Stimulated activated naive CD8-positive, alpha-beta T cell treated with anti-CD3 and anti-CD28 coated beads, Interleukin-15, Interleukin-2, amounts not matched to agents 100 ng/mL and 50 ng/mL, for 24 hours (primary cell): ENCODE results near the gene FAM9C.
A peak's percentile ranks its signal among the peaks of the same experiment; 100 is the strongest.
"Not testable (repeated sequence)": the region's sequence is repeated elsewhere in the genome, so short reads cannot be mapped to it uniquely, and the experiment has no call there.

Experiments
- H3K27ac Mint-ChIP-seq: one replicate; pipeline ENCODE4 v1.8.0; 2021; ENCODE audit warnings: mild to moderate bottlenecking, mixed read lengths
- H3K27me3 Mint-ChIP-seq: one replicate; pipeline ENCODE4 v1.8.0; 2021; ENCODE audit warnings: mixed read lengths
- H3K36me3 Mint-ChIP-seq: one replicate; pipeline ENCODE4 v1.8.0; 2021; ENCODE audit warnings: low read depth, mixed read lengths
- H3K4me1 Mint-ChIP-seq: one replicate; pipeline ENCODE4 v1.8.0; 2021; ENCODE audit warnings: low read depth, mixed read lengths
- H3K4me3 Mint-ChIP-seq: one replicate; pipeline ENCODE4 v1.8.0; 2021; ENCODE audit warnings: mild to moderate bottlenecking, mixed read lengths
- H3K9me3 Mint-ChIP-seq: one replicate; pipeline ENCODE4 v1.8.0; 2021; ENCODE audit warnings: mixed read lengths

Gene FAM9C

DNA sequence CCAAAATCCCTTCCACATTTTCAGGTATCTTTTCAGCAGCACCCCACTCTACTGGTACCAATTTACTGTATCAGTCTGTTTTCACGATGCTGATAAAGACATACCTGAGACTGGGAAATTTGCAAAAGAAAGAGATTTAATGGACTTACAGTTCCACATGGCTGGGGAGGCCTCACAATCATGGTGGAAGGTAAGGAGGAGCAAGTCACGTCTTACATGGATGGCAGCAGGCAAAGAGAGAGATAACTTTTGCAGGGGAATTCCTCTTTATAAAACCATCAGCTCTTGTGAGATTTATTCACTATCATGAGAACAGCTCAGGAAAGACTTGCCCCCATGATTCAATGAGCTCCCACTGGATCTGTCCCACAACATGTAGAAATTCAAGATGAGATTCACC is 18.7 kb upstream of the FAM9C start:
- not testable (repeated sequence) for H3K9me3 Mint-ChIP-seq, H3K27ac Mint-ChIP-seq, H3K4me3 Mint-ChIP-seq, H3K27me3 Mint-ChIP-seq
- peaks cover 35% of the 10 kb centered on the region for H3K4me1 Mint-ChIP-seq
- H3K36me3 Mint-ChIP-seq: peaks cover 13% of the 10 kb centered on the region

DNA sequence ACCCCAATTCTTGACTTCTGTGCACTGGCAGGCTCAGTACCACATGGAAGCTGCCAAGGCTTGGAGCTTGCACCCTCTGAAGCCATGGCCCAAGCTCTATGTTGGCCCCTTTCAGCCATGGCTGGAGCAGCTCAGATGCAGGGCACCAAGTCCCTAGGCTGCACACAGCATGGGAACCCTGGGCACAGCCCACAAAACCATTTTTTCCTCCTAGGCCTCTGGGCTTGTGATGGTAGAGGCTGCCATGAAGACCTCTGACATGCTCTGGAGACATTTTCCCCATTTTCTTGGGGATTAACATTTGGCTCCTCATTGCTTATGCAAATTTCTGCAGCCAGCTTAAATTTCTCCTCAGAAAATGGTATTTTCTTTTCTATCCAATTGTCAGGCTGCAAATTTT is 17.9 kb upstream of the FAM9C start:
- H3K9me3 Mint-ChIP-seq, H3K4me3 Mint-ChIP-seq, H3K27me3 Mint-ChIP-seq, H3K27ac Mint-ChIP-seq: not testable (repeated sequence)
- Mint-ChIP-seq H3K4me1 (peaks cover 35% of the 10 kb centered on the region), H3K36me3 (peaks cover 13% of the 10 kb centered on the region)

DNA sequence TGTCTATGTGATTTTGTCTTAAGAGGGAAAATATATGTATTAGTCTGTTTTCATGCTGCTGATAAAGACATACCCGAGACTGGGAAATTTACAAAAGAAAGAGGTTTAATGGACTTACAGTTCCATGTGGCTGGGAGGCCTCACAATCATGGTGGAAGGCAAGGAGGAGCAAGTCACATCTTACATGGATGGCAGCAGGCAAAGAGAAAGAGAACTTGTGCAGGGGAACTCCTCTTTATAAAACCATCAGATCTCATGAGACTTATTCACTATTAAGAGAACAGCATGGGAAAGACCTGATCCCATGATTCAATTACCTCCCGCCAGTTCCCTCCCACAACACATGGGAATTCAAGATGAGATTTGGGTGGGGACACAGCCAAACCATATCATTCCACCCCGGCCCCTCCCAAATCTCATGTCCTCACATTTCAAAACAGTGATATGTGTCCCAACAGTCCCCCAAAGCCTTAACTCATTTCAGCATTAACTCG is 16.8 kb upstream of the FAM9C start:
- H3K27ac Mint-ChIP-seq: not testable (repeated sequence)

DNA sequence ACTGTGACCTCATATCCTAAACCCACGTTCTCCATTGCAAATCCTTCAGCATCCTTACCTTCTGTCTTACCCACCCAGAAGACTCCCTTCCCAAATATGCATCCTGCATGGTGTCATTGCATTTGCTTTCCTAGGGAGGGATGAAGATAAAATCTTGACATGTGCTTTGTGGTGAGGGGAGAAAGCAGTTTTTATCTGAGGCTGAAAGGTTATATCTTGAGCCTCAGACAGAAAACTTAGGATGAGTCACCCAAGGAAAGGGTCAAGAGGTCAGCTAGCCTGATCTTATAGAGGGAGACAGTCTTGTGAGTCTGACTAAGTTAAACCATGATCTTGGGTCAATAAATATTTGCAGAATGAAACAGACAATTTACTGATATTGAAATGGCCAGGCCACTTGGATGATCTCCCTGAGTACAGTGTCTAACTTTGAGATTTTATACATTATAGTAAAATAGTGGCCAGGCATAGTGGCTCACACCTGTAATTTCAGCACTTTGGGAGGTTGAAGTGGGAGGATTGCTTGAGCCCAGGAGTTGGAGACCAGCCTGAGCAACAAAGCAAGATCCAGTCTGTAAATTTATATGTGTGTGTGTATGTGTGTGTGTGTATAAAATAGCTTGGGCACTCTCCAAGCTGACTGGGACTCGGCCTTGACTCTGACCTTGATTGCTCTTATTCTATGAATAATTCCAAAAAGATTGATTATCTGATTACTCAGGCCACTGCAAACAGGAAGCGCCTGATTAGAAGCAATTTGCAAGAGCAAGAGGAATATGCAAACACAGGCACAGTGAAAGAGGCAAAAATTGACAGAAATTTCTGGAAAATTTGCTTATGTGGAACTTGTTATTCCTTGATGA is 15.4 kb upstream of the FAM9C start:
- no peaks in the 10 kb centered on the region for H3K27me3 Mint-ChIP-seq
- peaks cover 13% of the 10 kb centered on the region for H3K36me3 Mint-ChIP-seq
- peaks cover 42% of the 10 kb centered on the region for H3K4me1 Mint-ChIP-seq
- H3K9me3 Mint-ChIP-seq: peaks cover 4% of the 10 kb centered on the region
- no peak overlapping the region for H3K4me3 Mint-ChIP-seq
- no peak overlapping the region for H3K27ac Mint-ChIP-seq

More for the DNA sequence above, 16.8 kb upstream of the FAM9C start:
- not testable (repeated sequence) for H3K4me3 Mint-ChIP-seq, H3K9me3 Mint-ChIP-seq, H3K27me3 Mint-ChIP-seq
- Mint-ChIP-seq H3K36me3 (peaks cover 13% of the 10 kb centered on the region), H3K4me1 (peaks cover 30% of the 10 kb centered on the region)

DNA sequence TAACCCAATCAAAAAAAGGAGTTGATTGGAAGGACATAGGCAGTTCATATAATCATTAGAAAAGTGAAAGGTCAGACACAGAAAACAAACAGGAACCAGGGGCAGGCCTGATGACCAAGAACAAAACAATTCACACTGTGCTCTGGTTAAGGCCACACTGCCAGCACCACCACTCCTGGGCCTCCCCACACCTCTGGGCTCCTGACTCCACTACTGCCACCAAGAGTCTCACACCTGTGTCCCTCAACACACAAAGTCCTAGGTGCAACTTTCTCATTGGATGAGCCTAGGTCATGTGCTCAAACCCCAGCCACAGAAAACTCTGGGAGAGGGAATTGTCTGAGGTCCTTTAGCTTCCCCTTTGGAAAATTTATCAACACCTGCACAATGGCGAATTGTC is 11.1 kb upstream of the FAM9C start:
- Mint-ChIP-seq H3K9me3 (peaks cover 1% of the 10 kb centered on the region), H3K4me1 (peaks cover 70% of the 10 kb centered on the region), H3K27me3 (no peaks in the 10 kb centered on the region)

DNA sequence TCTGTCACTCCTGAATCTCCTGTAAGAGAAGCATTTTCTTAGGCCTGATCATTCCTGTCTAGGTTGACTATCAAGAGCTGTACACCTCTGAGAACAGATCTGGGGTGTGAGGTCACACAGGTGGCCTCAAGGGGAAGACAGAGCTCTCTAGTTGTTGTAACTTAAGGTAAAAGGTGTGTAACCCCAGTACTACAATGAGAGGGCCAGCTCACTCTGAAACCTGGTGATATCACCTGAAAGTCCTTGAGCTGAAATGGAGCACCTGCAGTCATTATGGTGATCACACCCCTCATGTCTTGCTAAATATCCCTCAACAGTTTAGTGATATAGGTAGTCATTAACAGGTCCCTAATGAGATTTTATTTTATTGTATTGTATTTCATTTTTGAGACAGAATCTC is 8.8 kb upstream of the FAM9C start:
- no peaks in the 10 kb centered on the region for H3K36me3 Mint-ChIP-seq
- peaks cover 70% of the 10 kb centered on the region for H3K4me1 Mint-ChIP-seq
- H3K9me3 Mint-ChIP-seq: peaks cover 5% of the 10 kb centered on the region
- H3K4me3 Mint-ChIP-seq: no peak overlapping the region
- H3K27ac Mint-ChIP-seq: peak overlapping the region; percentile 80
- H3K27me3 Mint-ChIP-seq: no peaks in the 10 kb centered on the region

More for the DNA sequence above, 11.1 kb upstream of the FAM9C start:
- H3K27ac Mint-ChIP-seq: no peak overlapping the region
- H3K4me3 Mint-ChIP-seq: no peak overlapping the region
- H3K36me3 Mint-ChIP-seq: no peaks in the 10 kb centered on the region

DNA sequence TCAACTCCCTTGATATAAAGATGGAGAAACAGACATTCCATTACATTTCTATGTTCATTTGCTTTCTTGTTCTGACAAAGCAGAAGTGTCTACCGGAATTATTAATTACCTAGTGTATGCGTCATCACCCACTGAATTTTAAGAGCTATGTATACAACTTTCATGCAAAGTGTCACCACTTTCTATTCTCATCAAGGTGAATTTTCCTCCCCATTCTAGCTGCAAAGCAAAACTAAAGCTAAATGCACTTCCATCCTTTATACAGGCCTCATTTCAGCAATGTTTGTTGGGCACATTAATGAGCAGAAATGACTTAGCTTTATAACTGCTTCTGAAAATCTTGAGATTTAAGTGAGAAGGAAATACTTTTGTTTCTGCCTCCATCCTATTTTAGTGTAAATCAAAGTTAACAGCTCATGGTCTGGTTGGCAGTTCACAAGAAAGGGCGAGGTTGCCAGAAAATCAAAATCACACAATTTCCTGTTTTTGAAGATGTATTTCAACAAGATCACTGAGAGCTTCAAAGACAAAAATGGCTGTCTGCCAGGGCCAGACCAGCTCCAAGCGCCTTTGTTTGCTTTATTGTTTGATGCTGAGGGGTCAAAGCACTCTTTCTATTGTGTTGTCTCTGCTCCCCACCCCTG is 7.2 kb upstream of the FAM9C start:
- peak overlapping the region; percentile 89 for H3K27ac Mint-ChIP-seq
- H3K27me3 Mint-ChIP-seq: no peaks in the 10 kb centered on the region
- peaks cover 85% of the 10 kb centered on the region for H3K4me1 Mint-ChIP-seq
- peak overlapping the region; percentile 20 for H3K4me3 Mint-ChIP-seq
- H3K9me3 Mint-ChIP-seq: peaks cover 5% of the 10 kb centered on the region
- H3K36me3 Mint-ChIP-seq: no peaks in the 10 kb centered on the region

DNA sequence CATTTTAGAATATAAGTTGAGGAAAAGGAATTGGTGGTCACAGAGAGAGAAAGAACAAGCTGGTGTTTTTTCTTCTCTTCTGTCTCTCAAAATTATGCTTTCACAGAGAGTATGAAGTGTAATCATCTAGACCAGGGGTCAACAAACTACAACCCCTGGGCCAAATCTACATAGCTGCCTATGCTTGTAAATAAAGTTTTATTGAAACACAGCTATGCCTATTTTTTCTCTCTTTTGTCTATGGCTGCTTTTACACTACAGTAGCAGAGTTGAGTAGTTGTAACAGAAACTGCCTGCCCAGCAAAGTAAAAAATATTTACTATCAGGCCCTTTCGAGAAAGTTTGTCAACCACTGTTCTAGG is 6.7 kb upstream of the FAM9C start:
- H3K27me3 Mint-ChIP-seq: no peaks in the 10 kb centered on the region
- peak overlapping the region; percentile 89 for H3K27ac Mint-ChIP-seq
- H3K4me3 Mint-ChIP-seq: peak overlapping the region; percentile 20
- peaks cover 5% of the 10 kb centered on the region for H3K9me3 Mint-ChIP-seq
- H3K4me1 Mint-ChIP-seq: peaks cover 88% of the 10 kb centered on the region
- H3K36me3 Mint-ChIP-seq: no peaks in the 10 kb centered on the region

DNA sequence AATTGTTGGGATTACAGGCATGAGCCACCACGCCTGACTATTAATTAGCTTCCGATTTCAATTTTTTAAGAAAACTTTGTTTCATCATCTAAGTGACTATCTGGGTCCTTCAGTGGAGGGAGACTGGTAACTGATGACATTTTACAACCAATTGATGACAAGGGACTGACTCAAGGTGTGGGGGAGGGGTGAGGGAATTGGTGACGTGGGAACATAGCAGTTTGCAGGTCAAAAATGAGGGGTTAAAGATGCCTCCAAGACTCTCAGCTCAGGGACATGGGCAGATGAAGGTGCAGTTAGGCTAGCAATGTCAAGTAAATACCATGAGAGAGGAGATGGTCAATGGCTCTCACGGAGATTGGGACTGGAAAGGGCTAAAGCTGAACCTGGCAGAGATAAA is 5.7 kb upstream of the FAM9C start:
- Mint-ChIP-seq H3K27ac (peak overlapping the region; percentile 89), H3K27me3 (no peaks in the 10 kb centered on the region), H3K9me3 (peaks cover 5% of the 10 kb centered on the region), H3K4me3 (no peak overlapping the region), H3K4me1 (peaks cover 84% of the 10 kb centered on the region), H3K36me3 (no peaks in the 10 kb centered on the region)

DNA sequence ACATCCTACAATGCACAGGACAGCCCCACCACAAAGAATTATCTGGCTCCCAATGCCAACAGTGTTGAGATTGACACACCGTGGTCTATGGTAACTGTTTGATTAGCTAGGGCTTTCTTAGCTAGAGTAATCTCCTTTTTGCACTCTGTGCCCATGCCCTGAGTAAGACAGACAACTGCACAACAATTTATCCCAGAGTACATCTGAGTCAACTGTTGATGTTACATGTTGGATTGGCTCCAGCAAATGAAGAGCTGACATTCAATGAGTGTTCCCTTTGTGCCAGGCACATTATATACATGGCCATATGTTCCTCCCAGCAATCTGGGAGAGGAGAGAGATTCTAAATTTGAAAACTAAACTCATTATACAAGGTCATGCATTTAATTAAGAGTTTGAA is 3.9 kb upstream of the FAM9C start:
- Mint-ChIP-seq H3K9me3 (peaks cover 5% of the 10 kb centered on the region), H3K4me3 (no peak overlapping the region), H3K36me3 (no peaks in the 10 kb centered on the region), H3K4me1 (peaks cover 71% of the 10 kb centered on the region), H3K27me3 (no peaks in the 10 kb centered on the region), H3K27ac (peak overlapping the region; percentile 28)

DNA sequence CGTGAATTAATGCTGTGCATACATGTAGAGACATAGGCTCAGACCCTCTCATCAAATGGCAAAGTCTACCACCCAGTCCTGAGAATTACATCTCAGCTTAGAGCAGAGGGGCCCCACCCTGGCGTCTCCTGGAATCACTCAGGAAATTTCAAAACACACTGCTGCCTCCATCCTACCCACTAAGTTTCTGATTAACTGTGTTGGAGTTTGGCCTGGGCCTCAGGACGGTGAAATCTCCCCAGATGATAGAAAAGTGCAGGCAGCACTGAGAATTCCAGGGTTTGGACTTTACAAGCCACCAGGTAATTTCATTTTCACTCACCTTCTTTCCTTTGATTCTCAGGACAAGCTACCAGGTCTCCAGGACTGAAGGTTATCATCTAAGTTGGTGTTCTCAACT is 3.3 kb upstream of the FAM9C start:
- Mint-ChIP-seq H3K27me3 (no peaks in the 10 kb centered on the region), H3K4me1 (peaks cover 70% of the 10 kb centered on the region), H3K9me3 (peaks cover 5% of the 10 kb centered on the region), H3K27ac (no peak overlapping the region), H3K4me3 (no peak overlapping the region), H3K36me3 (no peaks in the 10 kb centered on the region)

DNA sequence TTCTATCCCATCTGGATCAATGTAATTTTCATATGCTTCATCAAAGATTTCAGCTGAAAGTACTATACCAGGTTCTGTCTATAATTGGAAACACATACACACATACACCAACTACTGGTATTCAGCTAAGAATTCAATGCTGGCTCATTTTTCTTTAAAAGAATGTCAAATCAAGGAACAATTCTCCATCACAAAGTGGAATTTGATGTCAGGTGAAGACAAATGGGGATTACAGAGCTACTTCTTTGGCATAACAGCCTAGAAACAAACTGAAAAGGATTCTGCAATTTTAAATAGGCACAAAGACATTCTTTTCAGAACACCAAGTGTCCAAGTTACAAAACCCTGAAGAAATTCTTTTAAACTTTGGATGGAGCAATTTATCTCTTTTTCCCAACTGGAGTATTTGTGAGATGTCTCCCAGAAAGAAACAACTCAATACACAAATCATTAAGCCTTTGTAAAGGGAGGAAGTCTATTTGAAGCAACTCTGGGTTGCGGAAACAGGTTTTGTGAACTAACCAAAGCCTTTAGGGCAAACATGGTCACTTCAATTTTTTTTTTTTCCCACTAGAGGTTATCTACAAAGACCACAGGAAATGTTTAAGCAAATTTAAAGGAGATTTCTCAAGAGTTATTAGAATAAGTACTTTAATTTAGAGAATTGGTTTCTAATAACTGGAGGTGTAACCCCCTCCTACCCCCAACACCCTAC is 1.9 kb upstream of the FAM9C start:
- peaks cover 5% of the 10 kb centered on the region for H3K9me3 Mint-ChIP-seq
- H3K27ac Mint-ChIP-seq: peak overlapping the region; percentile 31
- H3K27me3 Mint-ChIP-seq: no peaks in the 10 kb centered on the region
- no peaks in the 10 kb centered on the region for H3K36me3 Mint-ChIP-seq
- H3K4me1 Mint-ChIP-seq: peaks cover 66% of the 10 kb centered on the region
- H3K4me3 Mint-ChIP-seq: no peak overlapping the region

DNA sequence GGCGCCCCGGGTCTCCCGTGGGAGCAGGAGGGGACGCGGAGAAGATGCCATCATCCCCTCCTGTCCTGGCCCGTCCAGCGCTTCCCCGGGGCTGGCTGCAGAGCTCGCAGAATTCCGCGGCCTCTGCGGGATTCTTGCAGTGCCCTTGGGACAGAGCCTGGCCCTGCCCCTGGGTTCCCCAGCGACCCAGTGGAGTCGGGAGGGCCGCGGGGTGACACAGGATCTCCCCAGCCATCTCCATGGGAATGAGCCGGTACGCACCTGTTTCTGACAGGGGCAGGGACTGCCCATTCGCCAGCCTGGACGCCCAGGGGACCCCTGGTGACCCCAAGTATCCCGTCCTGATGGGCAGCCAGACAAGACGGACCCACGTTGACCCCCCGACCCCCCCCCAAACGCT is 482 bp downstream of the FAM9C start:
- H3K36me3 Mint-ChIP-seq: no peaks in the 10 kb centered on the region
- no peak overlapping the region for H3K27ac Mint-ChIP-seq
- H3K9me3 Mint-ChIP-seq: peaks cover 6% of the 10 kb centered on the region
- no peak overlapping the region for H3K4me3 Mint-ChIP-seq
- H3K27me3 Mint-ChIP-seq: no peaks in the 10 kb centered on the region
- H3K4me1 Mint-ChIP-seq: peaks cover 49% of the 10 kb centered on the region

DNA sequence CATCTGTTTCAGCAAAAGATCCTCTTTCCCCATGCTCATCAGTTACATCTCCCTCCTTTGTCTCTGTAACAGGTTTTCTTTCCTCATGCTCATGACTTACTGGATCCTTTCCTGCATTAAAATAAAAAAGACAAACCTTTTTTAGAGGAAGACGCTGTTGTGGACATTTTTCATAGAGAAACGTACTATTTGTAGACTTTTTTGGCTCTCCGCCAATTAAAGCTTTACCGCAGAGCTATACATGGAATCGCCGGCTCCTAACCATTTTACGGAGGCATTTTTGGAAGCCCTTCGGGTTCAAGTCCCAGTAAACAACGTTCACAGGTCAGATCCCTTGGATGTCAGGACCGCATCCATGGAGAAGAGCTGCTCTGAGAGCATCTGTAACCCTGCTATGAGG is 1.3 kb downstream of the FAM9C start:
- Mint-ChIP-seq H3K4me1 (peaks cover 41% of the 10 kb centered on the region), H3K36me3 (no peaks in the 10 kb centered on the region), H3K9me3 (peaks cover 6% of the 10 kb centered on the region), H3K27me3 (no peaks in the 10 kb centered on the region), H3K4me3 (no peak overlapping the region), H3K27ac (no peak overlapping the region)

DNA sequence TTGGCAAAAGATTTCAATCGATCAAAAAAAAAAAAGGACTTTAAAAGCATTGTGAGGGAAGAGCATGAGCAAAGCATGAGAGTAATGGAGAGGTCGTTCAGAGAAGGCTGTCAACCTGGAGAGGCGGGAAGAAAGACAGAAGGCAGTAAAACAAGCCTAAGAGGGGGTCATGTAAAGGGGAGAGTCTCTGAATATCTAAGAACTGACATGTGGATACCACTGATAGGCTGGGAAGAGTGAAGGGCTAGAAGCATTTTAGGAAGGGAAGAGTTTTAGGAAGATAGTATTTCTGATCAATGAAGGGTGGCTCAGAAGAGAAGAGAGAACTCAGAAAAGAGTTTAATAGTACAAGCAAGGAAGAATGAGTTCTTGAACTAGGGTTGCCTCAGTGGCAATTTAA is 7.5 kb downstream of the FAM9C start:
- H3K36me3 Mint-ChIP-seq: no peaks in the 10 kb centered on the region
- H3K27me3 Mint-ChIP-seq: no peaks in the 10 kb centered on the region
- no peak overlapping the region for H3K4me3 Mint-ChIP-seq
- peaks cover 13% of the 10 kb centered on the region for H3K4me1 Mint-ChIP-seq
- H3K27ac Mint-ChIP-seq: no peak overlapping the region
- peaks cover 6% of the 10 kb centered on the region for H3K9me3 Mint-ChIP-seq
